GM23338 (cell line): Measurements from ENCODE around the gene GEMIN2. TPM values are rescaled to one million over a fixed set of nuclear protein-coding genes. Genes with fewer than 3 reads are reported as not detected.

Experiments used
- ATAC-seq: fragments of 200-7000 bp; cut with Tn5 transposase; 3 replicates; pipeline ENCODE4 v1.9.1; 2020
- DNase-seq: peaks from one replicate; pipeline ENCODE4 v3.0.0-alpha.2; 2015; ENCODE audit warnings: low spot score
- H2AFZ ChIP-seq: fragments of 200-600 bp; sonication (generic); 2 replicates; pipeline ENCODE4 v1.8.0; 2016; ENCODE audit warnings: antibody characterized with exemption, mild to moderate bottlenecking, moderate library complexity
- H3F3A ChIP-seq: fragments of 200-600 bp; sonication (generic); replicated peaks from 2 replicates; pipeline ENCODE4 v1.8.0; 2017; ENCODE audit warnings: antibody characterized with exemption, mixed run types, low read depth
- H3K27ac ChIP-seq: fragments of 200-600 bp; sonication (generic); 2 replicates; pipeline ENCODE4 v1.6.1; 2016; ENCODE audit warnings: low read depth
- H3K27me3 ChIP-seq: fragments of 200-600 bp; sonication (generic); 2 replicates; pipeline ENCODE4 v1.8.0; 2016; ENCODE audit warnings: mild to moderate bottlenecking, mixed run types, moderate library complexity; ENCODE audit not compliant: insufficient read depth
- H3K36me3 ChIP-seq: fragments of 200-600 bp; sonication (generic); 2 replicates; pipeline ENCODE4 v1.8.0; 2016; ENCODE audit warnings: mild to moderate bottlenecking; ENCODE audit not compliant: insufficient read depth
- H3K4me1 ChIP-seq: fragments of 200-600 bp; sonication (generic); 2 replicates; pipeline ENCODE4 v1.8.0; 2016; ENCODE audit warnings: mild to moderate bottlenecking, moderate library complexity; ENCODE audit not compliant: insufficient read depth
- H3K4me2 ChIP-seq: fragments of 200-600 bp; sonication (generic); 2 replicates; pipeline ENCODE4 v1.7.1; 2017; ENCODE audit warnings: mixed run types
- H3K4me3 ChIP-seq: fragments of 200-600 bp; sonication (generic); 2 replicates; pipeline ENCODE4 v1.6.1; 2016; ENCODE audit warnings: mixed run types
- H3K79me2 ChIP-seq: fragments of 200-600 bp; sonication (generic); replicated peaks from 2 replicates; pipeline ENCODE4 v1.8.0; 2017; ENCODE audit warnings: mild to moderate bottlenecking; ENCODE audit not compliant: insufficient read depth
- H3K9me2 ChIP-seq: fragments of 200-600 bp; sonication (generic); 2 replicates; pipeline ENCODE4 v1.8.0; 2017; ENCODE audit not compliant: insufficient read depth
- H4K20me1 ChIP-seq: fragments of 200-600 bp; sonication (generic); replicated peaks from 2 replicates; pipeline ENCODE4 v1.8.0; 2017; ENCODE audit warnings: mild to moderate bottlenecking; ENCODE audit not compliant: insufficient read depth
- H3K27ac Mint-ChIP-seq: 2 replicates; pipeline ENCODE4 v1.8.0; 2020; ENCODE audit warnings: inconsistent platforms, mild to moderate bottlenecking, moderate library complexity, mixed read lengths
- H3K27me3 Mint-ChIP-seq: 3 replicates; pipeline ENCODE4 v1.8.0; 2022; ENCODE audit warnings: low read depth, mild to moderate bottlenecking, moderate library complexity, mixed read lengths, inconsistent platforms; ENCODE audit not compliant: insufficient read depth, poor library complexity
- H3K36me3 Mint-ChIP-seq: 3 replicates; pipeline ENCODE4 v1.8.0; 2021; ENCODE audit warnings: low read depth, mild to moderate bottlenecking, inconsistent platforms, moderate library complexity, mixed read lengths
- H3K4me1 Mint-ChIP-seq: 3 replicates; pipeline ENCODE4 v1.8.0; 2020; ENCODE audit warnings: mild to moderate bottlenecking, inconsistent platforms, mixed read lengths
- H3K4me3 Mint-ChIP-seq: 3 replicates; pipeline ENCODE4 v1.8.0; 2021; ENCODE audit warnings: moderate library complexity, mild to moderate bottlenecking, inconsistent platforms, mixed read lengths
- H3K9me3 Mint-ChIP-seq: 3 replicates; pipeline ENCODE4 v1.8.0; 2020; ENCODE audit warnings: moderate library complexity, mild to moderate bottlenecking, inconsistent platforms, mixed read lengths
- CREB1 ChIP-seq: fragments of 250-450 bp; sonication (Bioruptor Pico); IDR thresholded peaks from 2 replicates; pipeline ENCODE4 v1.5.0; 2020; ENCODE audit warnings: low read depth, mild to moderate bottlenecking, moderate library complexity
- EZH2 ChIP-seq: fragments of 200-600 bp; sonication (generic); IDR thresholded peaks from one replicate; pipeline ENCODE4 v1.8.0; 2017; ENCODE audit warnings: antibody characterized with exemption, mild to moderate bottlenecking, low read depth; ENCODE audit not compliant: unreplicated experiment
- JUNB ChIP-seq: IDR thresholded peaks from one replicate; pipeline ENCODE4 v1.6.1; 2016; ENCODE audit warnings: antibody characterized with exemption; ENCODE audit not compliant: unreplicated experiment
- NANOG ChIP-seq: IDR thresholded peaks from 2 replicates; pipeline ENCODE4 v1.6.1; 2016; ENCODE audit warnings: antibody characterized with exemption, borderline replicate concordance
- POLR2AphosphoS5 ChIP-seq: IDR thresholded peaks from 2 replicates; pipeline ENCODE4 v1.6.1; 2016; ENCODE audit warnings: antibody characterized with exemption, low read depth
- REST ChIP-seq: IDR thresholded peaks from one replicate; pipeline ENCODE4 v1.6.1; 2018; ENCODE audit warnings: antibody characterized with exemption; ENCODE audit not compliant: unreplicated experiment
- STAT1 ChIP-seq: IDR thresholded peaks from one replicate; pipeline ENCODE4 v1.6.1; 2016; ENCODE audit warnings: antibody characterized with exemption; ENCODE audit not compliant: unreplicated experiment
- ZNF462 ChIP-seq: fragments of 250-450 bp; sonication (Bioruptor Pico); IDR thresholded peaks from 2 replicates; pipeline ENCODE4 v1.5.0; 2020; ENCODE audit warnings: mild to moderate bottlenecking, moderate library complexity
- polyA plus RNA-seq: library from polyadenylated mRNA; unstranded; fragments of >200 nt; fragmentation: Nextera tagmentation; extraction: Ambion mirVana; gene quantifications from 2 replicates; pipeline ENCODE4 v1.2.1, GENCODE V29; 2016
- total RNA-seq: library from RNA; depleted of rRNA; stranded (reverse); fragments of >200 nt; shearing (Covaris generic); gene quantifications from 2 replicates; pipeline ENCODE4 v1.2.3, GENCODE V29; 2014

Gene GEMIN2
- total and polyA plus RNA-seq, 2 experiments from 2014 or later, result 37.0 to 61.6 TPM

- Mint-ChIP-seq H3K9me3 (no peaks in the 10 kb centered on the region), H3K27me3 (no peaks in the 10 kb centered on the region), H3K4me3 (no peak overlapping the region), H3K36me3 (peaks cover 47% of the 10 kb centered on the region), H3K4me1 (peaks cover 9% of the 10 kb centered on the region; the same call in 2 of the 3 replicates), H3K27ac (no peak overlapping the region)
- no peaks in the 10 kb centered on the region for H3K9me2 ChIP-seq
- DNase-seq (no peak), ATAC-seq (no peak)
- H3K27ac ChIP-seq, result no peak overlapping the region
- H3F3A ChIP-seq, result no peaks in the 10 kb centered on the region
- 0 out of 2 replicates have a peak, but pooled peaks cover 6% of the 10 kb centered on the region for H4K20me1 ChIP-seq
- H3K4me1 ChIP-seq, result peaks cover 4% of the 10 kb centered on the region
- peaks cover 33% of the 10 kb centered on the region for H3K79me2 ChIP-seq
- no peak overlapping the region for H3K4me2 ChIP-seq
- peaks cover 43% of the 10 kb centered on the region for H3K36me3 ChIP-seq
- no peaks in the 10 kb centered on the region for H3K27me3 ChIP-seq
- TF ChIP-seq STAT1 (no peak), NANOG (no peak), POLR2AphosphoS5 (no peak), JUNB (no peak), EZH2 (no peak), ZNF462 (no peak), REST (no peak), CREB1 (CRISPR knock-in tag) (no peak)
- no peak overlapping the region for H3K4me3 ChIP-seq
- H2AFZ ChIP-seq, result no peak overlapping the region
Observed at GRCh38 chr14:39094515-39094914, 19.6 kb upstream of the GEMIN2 start.
